RWPE2 (cell line): ENCODE data around the gene MALL.

ENCODE experiments used
- ATAC-seq: fragments of 200-7000 bp; cut with Tn5 transposase; 3 replicates; pipeline ENCODE4 v1.9.1; 2021; ENCODE audit warnings: low read depth
- DNase-seq: peaks from one replicate; pipeline ENCODE4 v3.0.0-alpha.2; 2020; ENCODE audit warnings: low spot score
- H3K27ac ChIP-seq: fragments of 450-650 bp; 2 replicates; pipeline ENCODE4 v1.5.1; 2017; ENCODE audit warnings: mild to moderate bottlenecking; ENCODE audit not compliant: poor library complexity, severe bottlenecking
- H3K27me3 ChIP-seq: fragments of 250-450 bp; sonication (Bioruptor Pico); 2 replicates; pipeline ENCODE4 v1.5.1; 2021; ENCODE audit warnings: mild to moderate bottlenecking, moderate library complexity; ENCODE audit not compliant: insufficient read depth, poor library complexity, severe bottlenecking
- H3K36me3 ChIP-seq: fragments of 250-450 bp; sonication (Bioruptor Pico); 2 replicates; pipeline ENCODE4 v1.5.1; 2020; ENCODE audit warnings: low read depth, mild to moderate bottlenecking, moderate library complexity
- H3K4me1 ChIP-seq: fragments of 250-450 bp; sonication (Bioruptor Pico); 2 replicates; pipeline ENCODE4 v1.5.1; 2021; ENCODE audit warnings: mild to moderate bottlenecking, moderate library complexity; ENCODE audit not compliant: insufficient read depth, poor library complexity, severe bottlenecking
- H3K4me3 ChIP-seq: fragments of 250-450 bp; sonication (Bioruptor Pico); 2 replicates; pipeline ENCODE4 v1.5.1; 2021; ENCODE audit warnings: mild to moderate bottlenecking, moderate library complexity; ENCODE audit not compliant: severe bottlenecking
- H3K9me3 ChIP-seq: fragments of 250-450 bp; sonication (Bioruptor Pico); 2 replicates; pipeline ENCODE4 v1.5.1; 2021; ENCODE audit warnings: mild to moderate bottlenecking, moderate library complexity; ENCODE audit not compliant: severe bottlenecking
- CTCF ChIP-seq: fragments of 450-650 bp; IDR thresholded peaks from one replicate; pipeline ENCODE4 v1.5.1; 2017; ENCODE audit warnings: mild to moderate bottlenecking, moderate library complexity; ENCODE audit not compliant: poor library complexity, severe bottlenecking

MALL gene

GRCh38 chr2:110143982-110144381 lies 28.4 kb upstream of the MALL start:
- ATAC-seq = no peak
- Histone ChIP-seq H3K4me1 (peaks cover 3% of the 10 kb centered on the region), H3K4me3 (no peak overlapping the region), H3K36me3 (no peaks in the 10 kb centered on the region), H3K27me3 (no peaks in the 10 kb centered on the region), H3K27ac (no peak overlapping the region), H3K9me3 (no peaks in the 10 kb centered on the region)
- no peak for DNase-seq
- no peak for TF ChIP-seq CTCF

DNA sequence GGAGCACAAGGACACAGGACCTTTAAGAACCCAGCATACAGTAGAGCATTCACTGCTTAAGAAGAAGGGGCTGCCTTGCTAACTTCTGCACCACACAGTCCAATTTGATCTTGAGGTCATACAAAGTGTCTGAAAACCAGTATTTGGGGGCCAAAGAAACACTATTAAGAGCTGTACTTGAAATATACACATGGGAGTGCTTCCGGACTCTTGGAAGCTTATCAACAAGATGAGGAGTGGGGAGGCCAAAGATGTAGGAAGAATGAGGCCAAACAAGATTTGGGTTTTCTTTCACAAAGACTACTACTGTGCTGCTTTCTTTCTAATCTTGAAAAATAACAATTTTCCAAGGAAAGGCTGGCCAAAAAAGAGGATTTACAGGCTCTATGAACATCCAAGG lies 24.8 kb upstream of the MALL start:
- ATAC-seq = no peak

GRCh38 chr2:110134025-110134424 lies 18.4 kb upstream of the MALL start:
- no peaks in the 10 kb centered on the region for H3K27me3 ChIP-seq
- TF ChIP-seq CTCF = no peak
- no peaks in the 10 kb centered on the region; the same call in 1 of the 2 replicates for H3K36me3 ChIP-seq
- H3K9me3 ChIP-seq = peaks cover 10% of the 10 kb centered on the region
- DNase-seq (no peak), ATAC-seq (no peak)
- H3K4me1 ChIP-seq = no peaks in the 10 kb centered on the region
- H3K27ac ChIP-seq = no peak overlapping the region
- H3K4me3 ChIP-seq = no peak overlapping the region

More for the DNA sequence above, 24.8 kb upstream of the MALL start:
- no peak for TF ChIP-seq CTCF
- DNase-seq = no peak
- Histone ChIP-seq H3K9me3 (no peaks in the 10 kb centered on the region), H3K27ac (no peak overlapping the region), H3K4me3 (no peak overlapping the region), H3K27me3 (no peaks in the 10 kb centered on the region), H3K4me1 (no peaks in the 10 kb centered on the region), H3K36me3 (no peaks in the 10 kb centered on the region)

DNA sequence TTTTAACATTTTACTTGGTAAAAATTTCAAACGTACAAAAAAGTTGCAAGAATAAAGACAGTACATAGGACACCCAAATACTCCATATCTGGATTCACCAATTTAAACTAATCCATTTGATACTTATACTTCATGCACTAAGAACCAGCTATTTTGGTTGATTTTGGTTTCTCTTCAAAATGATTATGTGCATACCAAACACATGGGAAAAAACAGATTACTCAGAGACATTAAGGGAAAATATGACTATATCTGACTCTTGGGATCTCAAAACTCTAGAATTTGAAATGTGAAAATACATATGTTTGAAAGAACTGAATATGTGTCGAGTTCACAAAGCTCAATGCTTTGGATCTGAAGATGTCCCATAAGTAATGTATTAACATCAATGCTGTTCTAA lies 15.5 kb upstream of the MALL start:
- ATAC-seq = no peak
- Histone ChIP-seq H3K27ac (no peak overlapping the region), H3K4me1 (no peaks in the 10 kb centered on the region), H3K4me3 (no peak overlapping the region), H3K36me3 (no peaks in the 10 kb centered on the region; the same call in 1 of the 2 replicates), H3K27me3 (no peaks in the 10 kb centered on the region), H3K9me3 (peaks cover 10% of the 10 kb centered on the region)
- no peak for DNase-seq
- no peak for TF ChIP-seq CTCF

GRCh38 chr2:110130757-110131156 lies 15.1 kb upstream of the MALL start:
- peaks cover under 1% of the 10 kb centered on the region for H3K4me1 ChIP-seq
- no peak for ATAC-seq
- H3K27me3 ChIP-seq = no peaks in the 10 kb centered on the region
- no peaks in the 10 kb centered on the region; the same call in 1 of the 2 replicates for H3K36me3 ChIP-seq
- peaks cover 10% of the 10 kb centered on the region for H3K9me3 ChIP-seq
- no peak overlapping the region for H3K4me3 ChIP-seq
- no peak overlapping the region for H3K27ac ChIP-seq
- no peak for DNase-seq
- no peak for TF ChIP-seq CTCF
